Esophagus (tissue), 2 donors: ENCODE measurements around the gene RRH. TPM values are rescaled to one million over a fixed set of nuclear protein-coding genes. Genes with fewer than 3 reads are reported as not detected.
"Not testable (repeated sequence)": the region's sequence is repeated elsewhere in the genome, so short reads cannot be mapped to it uniquely, and the experiment has no call there.

Experiments
- H3K27ac ChIP-seq, 2 donors: one replicate each; pipeline ENCODE4 v1.5.1; 2013; ENCODE audit warnings: low read depth in 2 of 2, mild to moderate bottlenecking in 2 of 2, inconsistent platforms in 1 of 2, low read length in 1 of 2, moderate library complexity in 1 of 2
- H3K27me3 ChIP-seq, 2 donors: one replicate each; pipeline ENCODE4 v1.6.1; 2013; ENCODE audit warnings: low read length in 2 of 2, control low read depth in 1 of 2, mild to moderate bottlenecking in 1 of 2; ENCODE audit not compliant: insufficient read depth in 2 of 2, control insufficient read depth in 1 of 2
- H3K36me3 ChIP-seq, 2 donors: one replicate each; pipeline ENCODE4 v1.6.1; 2013; ENCODE audit warnings: low read length in 1 of 2; ENCODE audit not compliant: control insufficient read depth in 2 of 2, insufficient read depth in 2 of 2
- H3K4me1 ChIP-seq, 2 donors: one replicate each; pipeline ENCODE4 v1.6.1; 2013; ENCODE audit warnings: low read length in 1 of 2; ENCODE audit not compliant: control insufficient read depth in 2 of 2, insufficient read depth in 2 of 2
- H3K4me3 ChIP-seq, 2 donors: one replicate each; pipeline ENCODE4 v1.5.1; 2013; ENCODE audit warnings: low read length in 2 of 2, mild to moderate bottlenecking in 2 of 2, low read depth in 1 of 2, moderate library complexity in 1 of 2
- H3K9me3 ChIP-seq, 2 donors: one replicate each; pipeline ENCODE4 v1.6.1; 2013; ENCODE audit warnings: mild to moderate bottlenecking in 2 of 2, low read depth in 1 of 2, low read length in 1 of 2, moderate library complexity in 1 of 2; ENCODE audit not compliant: control insufficient read depth in 2 of 2, insufficient read depth in 1 of 2
- WGBS, 2 donors: extraction: QIAGEN DNeasy Blood & Tissue Kit; methylation state at CpG; one replicate each; pipeline ENCODE4 v1.1.7; 2013; 5-methylcytosine and 5-hydroxymethylcytosine counted together
- polyA plus RNA-seq, 2 donors: library from polyadenylated mRNA; stranded (reverse); fragments of 200-250 nt; gene quantifications; one replicate each; pipeline ENCODE4 v1.2.3, GENCODE V29; 2013
- donor health status: healthy with polysubstance abuse.
- donor health status: Bipolar disorder and iron deficiency.

The RRH gene
- polyA plus RNA-seq, 2 donors = 0.06 to 0.07 TPM

DNA sequence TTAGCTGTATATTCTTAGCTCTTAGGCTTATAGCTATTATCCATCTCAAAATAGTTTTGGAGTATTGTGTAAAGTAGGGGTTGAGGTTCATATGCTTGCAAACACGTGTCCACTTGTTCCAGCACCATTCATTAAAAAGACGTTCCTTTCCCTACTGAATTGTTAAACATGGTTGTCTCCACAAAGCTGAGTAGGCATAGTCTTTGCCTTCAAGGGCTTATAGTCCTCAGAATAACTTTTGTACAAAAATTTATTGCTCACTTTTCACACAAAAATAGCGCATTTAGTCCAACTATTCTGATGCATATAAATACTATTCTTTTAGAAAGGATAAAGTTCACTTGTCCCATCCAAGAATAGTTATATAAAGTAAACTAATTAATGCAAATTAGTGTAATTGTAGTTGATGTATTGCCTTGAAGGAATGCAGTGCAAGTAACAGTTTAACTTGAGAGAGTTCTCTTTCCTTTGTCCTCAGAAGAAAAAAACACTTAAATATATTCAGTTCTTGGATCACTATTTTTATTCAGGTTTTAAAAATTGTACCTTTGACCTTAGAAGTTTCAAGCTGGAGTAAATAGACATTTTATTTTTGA is 34.2 kb downstream of the RRH start:
- Histone ChIP-seq H3K27me3 (no peaks in the 10 kb centered on the region), H3K27ac (no peak overlapping the region), H3K9me3 (no peaks in the 10 kb centered on the region), H3K36me3 (no peaks in the 10 kb centered on the region), H3K4me3 (no peak overlapping the region), H3K4me1 (no peaks in the 10 kb centered on the region)
- 78 to 81% methylated on average over 3 of the region's 3 CpGs for WGBS, 2 donors

DNA sequence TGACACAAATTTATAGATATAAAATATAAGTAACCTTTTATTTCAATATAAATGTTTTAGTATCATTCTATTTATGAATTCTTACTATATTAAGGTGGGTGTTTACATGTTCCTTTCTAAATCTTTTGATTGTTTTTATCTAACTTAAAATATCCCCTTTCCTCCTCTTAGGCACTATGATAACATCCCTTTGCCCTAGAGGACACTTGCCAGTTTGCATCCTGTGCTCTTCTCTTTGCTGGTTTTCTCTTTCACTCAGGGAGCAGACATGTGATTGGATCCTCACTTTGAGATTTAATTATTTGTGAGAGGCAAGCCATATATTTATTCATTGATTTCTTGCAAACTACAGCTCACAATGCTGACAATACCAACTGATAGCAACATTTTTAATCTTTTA is 36.4 kb downstream of the RRH start:
- H3K36me3 ChIP-seq = no peaks in the 10 kb centered on the region
- H3K9me3 ChIP-seq = no peaks in the 10 kb centered on the region
- no peaks in the 10 kb centered on the region for H3K4me1 ChIP-seq
- no peak overlapping the region for H3K27ac ChIP-seq
- no peak overlapping the region for H3K4me3 ChIP-seq
- no peaks in the 10 kb centered on the region for H3K27me3 ChIP-seq

DNA sequence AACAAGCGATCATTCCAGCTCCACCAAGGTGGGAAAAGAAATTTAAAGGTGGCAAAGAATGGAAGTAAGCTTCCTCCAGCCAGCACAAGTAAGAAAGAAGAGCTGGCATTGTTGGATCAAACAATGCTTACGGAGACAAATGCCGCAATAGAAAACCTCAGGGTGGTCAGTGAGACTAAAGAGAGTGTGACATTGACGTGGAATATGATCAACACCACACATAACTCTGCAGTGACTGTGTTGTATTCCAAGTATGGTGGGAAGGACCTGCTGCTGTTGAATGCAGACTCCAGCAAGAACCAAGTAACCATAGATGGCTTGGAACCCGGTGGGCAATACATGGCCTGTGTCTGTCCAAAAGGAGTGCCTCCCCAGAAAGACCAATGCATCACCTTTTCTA is 42.3 kb downstream of the RRH start:
- Histone ChIP-seq H3K36me3 (no peaks in the 10 kb centered on the region), H3K4me3 (no peak overlapping the region), H3K27me3 (no peaks in the 10 kb centered on the region), H3K4me1 (peaks cover 0 to 7% of the 10 kb centered on the region in 2 donors), H3K9me3 (peaks cover 0 to 3% of the 10 kb centered on the region in 2 donors), H3K27ac (no peak overlapping the region)
- WGBS, 2 donors = 96% methylated on average over 5 of the region's 5 CpGs

GRCh38 chr4:109872065-109872464 is 44.3 kb downstream of the RRH start:
- H3K4me1 ChIP-seq = peaks cover 0 to 8% of the 10 kb centered on the region in 2 donors
- no peak overlapping the region for H3K4me3 ChIP-seq
- no peaks in the 10 kb centered on the region for H3K36me3 ChIP-seq
- 94 to 98% methylated on average over 2 of the region's 2 CpGs for WGBS, 2 donors
- no peak overlapping the region for H3K27ac ChIP-seq
- no peaks in the 10 kb centered on the region for H3K27me3 ChIP-seq
- H3K9me3 ChIP-seq = peaks cover 0 to 3% of the 10 kb centered on the region in 2 donors

GRCh38 chr4:109872950-109873656 is 45.3 kb downstream of the RRH start:
- H3K4me1 ChIP-seq = peaks cover 0 to 8% of the 10 kb centered on the region in 2 donors
- H3K4me3 ChIP-seq = no peak overlapping the region
- no peak overlapping the region for H3K27ac ChIP-seq
- H3K36me3 ChIP-seq = no peaks in the 10 kb centered on the region
- no peaks in the 10 kb centered on the region for H3K27me3 ChIP-seq
- H3K9me3 ChIP-seq = peaks cover 0 to 3% of the 10 kb centered on the region in 2 donors
- 95 to 97% methylated on average over 6 of the region's 6 CpGs for WGBS, 2 donors

GRCh38 chr4:109873791-109874514 is 46.2 kb downstream of the RRH start:
- Histone ChIP-seq H3K27me3 (no peaks in the 10 kb centered on the region), H3K4me1 (peaks cover 0 to 8% of the 10 kb centered on the region in 2 donors), H3K36me3 (no peaks in the 10 kb centered on the region), H3K4me3 (no peak overlapping the region), H3K27ac (no peak overlapping the region), H3K9me3 (peaks cover 0 to 3% of the 10 kb centered on the region in 2 donors)
- 56 to 58% methylated on average over 11 of the region's 11 CpGs for WGBS, 2 donors

DNA sequence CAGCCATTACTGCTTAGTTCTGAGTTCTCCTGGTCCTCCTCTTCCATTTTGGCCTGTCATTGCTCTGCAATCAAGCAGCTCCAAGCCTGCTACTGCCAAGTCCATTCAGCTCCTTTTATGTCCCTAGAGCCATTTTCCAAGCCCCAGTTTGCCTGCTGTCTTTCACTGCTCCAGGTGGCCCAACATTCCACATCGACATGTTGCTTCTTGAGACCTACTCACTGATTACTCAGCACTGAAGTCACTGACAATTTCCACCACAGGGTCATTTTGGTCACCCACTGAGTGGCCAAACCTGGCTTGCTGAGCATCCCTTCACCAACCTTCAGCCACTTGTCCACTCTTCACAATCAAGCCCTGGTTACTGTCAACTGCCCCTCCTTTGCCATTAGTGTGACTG is 47.3 kb downstream of the RRH start:
- whole genome bisulfite sequencing, 2 donors = 83 to 89% methylated on average over 1 of the region's 1 CpG
- Histone ChIP-seq H3K4me3 (no peak overlapping the region), H3K27ac (no peak overlapping the region), H3K27me3 (no peaks in the 10 kb centered on the region), H3K36me3 (no peaks in the 10 kb centered on the region), H3K9me3 (peaks cover 0 to 3% of the 10 kb centered on the region in 2 donors), H3K4me1 (peaks cover 0 to 8% of the 10 kb centered on the region in 2 donors)

DNA sequence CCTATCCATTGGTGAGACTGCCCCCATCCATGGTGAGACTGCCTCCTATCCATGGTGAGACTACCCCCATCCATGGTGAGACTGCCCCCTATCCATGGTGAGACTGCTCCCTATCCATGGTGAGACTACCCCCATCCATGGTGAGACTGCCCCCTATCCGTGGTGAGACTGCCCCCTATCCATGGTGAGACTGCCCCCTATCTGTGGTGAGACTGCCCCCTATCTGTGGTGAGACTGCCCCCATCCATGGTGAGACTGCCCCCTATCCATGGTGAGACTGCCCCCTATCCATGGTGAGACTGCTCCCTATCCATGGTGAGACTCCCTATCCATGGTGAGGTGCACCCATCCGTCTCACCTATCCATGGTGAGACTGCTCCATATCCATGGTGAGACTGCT is 47.8 kb downstream of the RRH start:
- H3K4me3 ChIP-seq, H3K36me3 ChIP-seq, H3K27ac ChIP-seq, H3K9me3 ChIP-seq, H3K4me1 ChIP-seq, H3K27me3 ChIP-seq: not testable (repeated sequence)
- WGBS, 2 donors = 80 to 90% methylated on average over 2 of the region's 2 CpGs

GRCh38 chr4:109876634-109877265 is 49.0 kb downstream of the RRH start:
- Histone ChIP-seq H3K4me3 (no peak overlapping the region), H3K27ac (no peak overlapping the region), H3K4me1 (peaks cover 0 to 8% of the 10 kb centered on the region in 2 donors), H3K27me3 (no peaks in the 10 kb centered on the region), H3K36me3 (no peaks in the 10 kb centered on the region), H3K9me3 (peaks cover 0 to 6% of the 10 kb centered on the region in 2 donors)
- WGBS, 2 donors = 90 to 95% methylated on average over 2 of the region's 2 CpGs
